Smooth muscle cell (in vitro differentiated cells): Measurements from ENCODE around the gene DENND2C. TPM values are rescaled to one million over a fixed set of nuclear protein-coding genes. Genes with fewer than 3 reads are reported as not detected.

Experiments used
- DNase-seq: peaks from one replicate; lab custom pipeline; 2025; ENCODE audit not compliant: unreplicated experiment; lab: John Stamatoyannopoulos, UW
- H2AFZ ChIP-seq: fragments of 200-600 bp; sonication (generic); 2 replicates; pipeline ENCODE4 v1.6.0; 2016; ENCODE audit warnings: antibody characterized with exemption, low read depth, mild to moderate bottlenecking
- H3F3A ChIP-seq: fragments of 200-600 bp; sonication (generic); 2 replicates; pipeline ENCODE4 v1.6.0; 2017; ENCODE audit warnings: antibody characterized with exemption, low read depth
- H3K27ac ChIP-seq: fragments of 200-600 bp; sonication (generic); 2 replicates; pipeline ENCODE4 v1.5.1; 2016; ENCODE audit warnings: low read depth, mild to moderate bottlenecking
- H3K27me3 ChIP-seq: fragments of 200-600 bp; sonication (generic); 2 replicates; pipeline ENCODE4 v1.6.1; 2016; ENCODE audit warnings: low read depth, mild to moderate bottlenecking
- H3K36me3 ChIP-seq: fragments of 200-600 bp; sonication (generic); 2 replicates; pipeline ENCODE4 v1.5.1; 2016; ENCODE audit warnings: low read depth
- H3K4me1 ChIP-seq: fragments of 200-600 bp; sonication (generic); 2 replicates; pipeline ENCODE4 v1.5.1; 2016; ENCODE audit warnings: low read depth
- H3K4me2 ChIP-seq: fragments of 200-600 bp; sonication (generic); 2 replicates; pipeline ENCODE4 v1.6.0; 2016; ENCODE audit warnings: mild to moderate bottlenecking
- H3K4me3 ChIP-seq: fragments of 200-600 bp; sonication (generic); 2 replicates; pipeline ENCODE4 v1.5.1; 2016; ENCODE audit warnings: mild to moderate bottlenecking
- H3K79me2 ChIP-seq: fragments of 200-600 bp; sonication (generic); 2 replicates; pipeline ENCODE4 v1.6.0; 2016; ENCODE audit warnings: low read depth, mild to moderate bottlenecking
- H3K9ac ChIP-seq: fragments of 200-600 bp; sonication (generic); 2 replicates; pipeline ENCODE4 v1.6.0; 2016; ENCODE audit warnings: low read depth
- H3K9me3 ChIP-seq: fragments of 200-600 bp; sonication (generic); replicated peaks from 2 replicates; pipeline ENCODE4 v1.5.1; 2016; ENCODE audit warnings: low read depth
- H4K20me1 ChIP-seq: fragments of 200-600 bp; sonication (generic); 2 replicates; pipeline ENCODE4 v1.6.0; 2016; ENCODE audit warnings: low read depth
- CTCF ChIP-seq: fragments of 200-600 bp; sonication (generic); IDR thresholded peaks from 2 replicates; pipeline ENCODE4 v1.5.1; 2017; ENCODE audit warnings: borderline replicate concordance, mild to moderate bottlenecking, antibody characterized with exemption; ENCODE audit not compliant: insufficient read depth, poor library complexity, severe bottlenecking
- WGBS: methylation state at CpG from one replicate; pipeline ENCODE4 v1.1.7; 2016; ENCODE audit warnings: low lambda C conversion rate; 5-methylcytosine and 5-hydroxymethylcytosine counted together
- polyA plus RNA-seq: library from polyadenylated mRNA; unstranded; fragments of >200 nt; fragmentation: Nextera tagmentation; extraction: Ambion mirVana; gene quantifications from 2 replicates; pipeline ENCODE4 v1.2.1, GENCODE V29; 2016
- total RNA-seq: library from RNA; depleted of rRNA; stranded (reverse); fragments of >200 nt; gene quantifications from 2 replicates; pipeline ENCODE4 v1.2.3, GENCODE V29; 2014

Gene DENND2C
- total and polyA plus RNA-seq, 2 experiments from 2014 or later, result 1.4 to 4.1 TPM

- no peak for DNase-seq
- H3F3A ChIP-seq, result no peaks in the 10 kb centered on the region
- H3K9ac ChIP-seq, result no peak overlapping the region
- H3K36me3 ChIP-seq, result no peaks in the 10 kb centered on the region
- H3K9me3 ChIP-seq, result no peaks in the 10 kb centered on the region
- H3K27ac ChIP-seq, result no peak overlapping the region
- H3K4me1 ChIP-seq, result no peaks in the 10 kb centered on the region
- H3K27me3 ChIP-seq, result no peaks in the 10 kb centered on the region
- H3K79me2 ChIP-seq, result peaks cover 5% of the 10 kb centered on the region
- H2AFZ ChIP-seq, result no peak overlapping the region
- WGBS, result 75% methylated on average over 2 of the region's 2 CpGs
- no peak overlapping the region for H3K4me3 ChIP-seq
- peaks cover 12% of the 10 kb centered on the region for H4K20me1 ChIP-seq
- no peak for TF ChIP-seq CTCF
- no peak overlapping the region for H3K4me2 ChIP-seq
These were observed 9.6 kb downstream of the DENND2C start for GRCh38 chr1:114660238-114660637.

- H3K4me2 ChIP-seq, result no peak overlapping the region
- no peaks in the 10 kb centered on the region for H4K20me1 ChIP-seq
- no peaks in the 10 kb centered on the region for H3K27me3 ChIP-seq
- no peaks in the 10 kb centered on the region for H3K36me3 ChIP-seq
- H3K27ac ChIP-seq, result no peak overlapping the region
- H2AFZ ChIP-seq, result no peak overlapping the region
- H3K9ac ChIP-seq, result no peak overlapping the region
- H3K4me1 ChIP-seq, result no peaks in the 10 kb centered on the region
- no peak for TF ChIP-seq CTCF
- WGBS, result 87% methylated on average over 2 of the region's 2 CpGs
- H3K9me3 ChIP-seq, result no peaks in the 10 kb centered on the region
- no peak for DNase-seq
- H3K4me3 ChIP-seq, result no peak overlapping the region
- H3F3A ChIP-seq, result no peaks in the 10 kb centered on the region
- H3K79me2 ChIP-seq, result no peaks in the 10 kb centered on the region
These were observed 18.0 kb downstream of the DENND2C start for GRCh38 chr1:114651893-114652292.

GRCh38 chr1:114648503-114648902 is 21.3 kb downstream of the DENND2C start:
- Histone ChIP-seq H3K79me2 (no peaks in the 10 kb centered on the region), H3K9ac (no peak overlapping the region), H2AFZ (no peak overlapping the region), H4K20me1 (no peaks in the 10 kb centered on the region), H3K4me1 (no peaks in the 10 kb centered on the region), H3K27me3 (no peaks in the 10 kb centered on the region), H3K36me3 (no peaks in the 10 kb centered on the region), H3K9me3 (no peaks in the 10 kb centered on the region), H3F3A (no peaks in the 10 kb centered on the region), H3K4me3 (no peak overlapping the region), H3K4me2 (no peak overlapping the region), H3K27ac (no peak overlapping the region)
- 100% methylated on average over 1 of the region's 1 CpG for WGBS
- DNase-seq, result no peak
- no peak for TF ChIP-seq CTCF

GRCh38 chr1:114641377-114641776 is 28.5 kb downstream of the DENND2C start:
- Histone ChIP-seq H3K4me2 (no peak overlapping the region), H3K27ac (no peak overlapping the region), H3K36me3 (no peaks in the 10 kb centered on the region), H3K27me3 (no peaks in the 10 kb centered on the region), H2AFZ (no peak overlapping the region), H3K79me2 (no peaks in the 10 kb centered on the region), H3F3A (no peaks in the 10 kb centered on the region), H3K9ac (no peak overlapping the region), H4K20me1 (no peaks in the 10 kb centered on the region), H3K9me3 (no peaks in the 10 kb centered on the region), H3K4me1 (no peaks in the 10 kb centered on the region), H3K4me3 (no peak overlapping the region)
- no peak for DNase-seq
- TF ChIP-seq CTCF, result no peak
- WGBS, result 98% methylated on average over 2 of the region's 2 CpGs
